ENCODE measurements around the gene COTL1.
A peak's percentile ranks its signal among the peaks of the same experiment; 100 is the strongest.

The COTL1 gene

DNA sequence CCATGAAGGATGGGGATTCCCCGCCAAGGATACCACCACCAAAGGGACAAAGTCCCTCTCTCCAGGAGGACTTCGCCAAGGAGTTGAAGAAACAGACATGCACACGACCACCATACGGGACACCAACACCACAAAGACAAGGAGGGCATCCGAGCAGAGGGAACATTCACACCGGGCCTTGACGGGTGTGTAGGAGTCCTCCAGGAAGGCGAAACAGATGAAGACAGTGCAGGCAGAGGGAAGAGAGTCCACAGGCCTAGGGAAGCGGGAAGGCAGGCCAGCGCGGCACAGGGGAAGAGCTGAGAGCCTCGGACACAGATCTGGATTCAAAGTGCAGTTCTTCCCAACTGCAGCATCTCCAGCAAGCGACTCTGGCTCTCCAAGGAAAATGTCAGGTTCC, 10.8 kb downstream of the COTL1 start:
- DNase-seq (ENCODE audit: extremely low read depth, insufficient read length) = no peak
- H3K4me3 ChIP-seq (replicated peaks; ENCODE audit: low read depth, low read length) = no peak overlapping the region
- H3K27me3 ChIP-seq (replicated peaks; ENCODE audit: control insufficient read depth, insufficient read depth, low read length) = no peaks in the 10 kb centered on the region
- TF ChIP-seq, protein P1, sequence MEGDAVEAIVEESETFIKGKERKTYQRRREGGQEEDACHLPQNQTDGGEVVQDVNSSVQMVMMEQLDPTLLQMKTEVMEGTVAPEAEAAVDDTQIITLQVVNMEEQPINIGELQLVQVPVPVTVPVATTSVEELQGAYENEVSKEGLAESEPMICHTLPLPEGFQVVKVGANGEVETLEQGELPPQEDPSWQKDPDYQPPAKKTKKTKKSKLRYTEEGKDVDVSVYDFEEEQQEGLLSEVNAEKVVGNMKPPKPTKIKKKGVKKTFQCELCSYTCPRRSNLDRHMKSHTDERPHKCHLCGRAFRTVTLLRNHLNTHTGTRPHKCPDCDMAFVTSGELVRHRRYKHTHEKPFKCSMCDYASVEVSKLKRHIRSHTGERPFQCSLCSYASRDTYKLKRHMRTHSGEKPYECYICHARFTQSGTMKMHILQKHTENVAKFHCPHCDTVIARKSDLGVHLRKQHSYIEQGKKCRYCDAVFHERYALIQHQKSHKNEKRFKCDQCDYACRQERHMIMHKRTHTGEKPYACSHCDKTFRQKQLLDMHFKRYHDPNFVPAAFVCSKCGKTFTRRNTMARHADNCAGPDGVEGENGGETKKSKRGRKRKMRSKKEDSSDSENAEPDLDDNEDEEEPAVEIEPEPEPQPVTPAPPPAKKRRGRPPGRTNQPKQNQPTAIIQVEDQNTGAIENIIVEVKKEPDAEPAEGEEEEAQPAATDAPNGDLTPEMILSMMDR (IDR thresholded peaks at IDR 0.05; ENCODE audit: insufficient read depth, low read length, poor library complexity, severe bottlenecking) = no peak
- H3K36me3 ChIP-seq (ENCODE audit: control insufficient read depth, insufficient read depth, low read length) = peaks cover 10% of the 10 kb centered on the region

DNA sequence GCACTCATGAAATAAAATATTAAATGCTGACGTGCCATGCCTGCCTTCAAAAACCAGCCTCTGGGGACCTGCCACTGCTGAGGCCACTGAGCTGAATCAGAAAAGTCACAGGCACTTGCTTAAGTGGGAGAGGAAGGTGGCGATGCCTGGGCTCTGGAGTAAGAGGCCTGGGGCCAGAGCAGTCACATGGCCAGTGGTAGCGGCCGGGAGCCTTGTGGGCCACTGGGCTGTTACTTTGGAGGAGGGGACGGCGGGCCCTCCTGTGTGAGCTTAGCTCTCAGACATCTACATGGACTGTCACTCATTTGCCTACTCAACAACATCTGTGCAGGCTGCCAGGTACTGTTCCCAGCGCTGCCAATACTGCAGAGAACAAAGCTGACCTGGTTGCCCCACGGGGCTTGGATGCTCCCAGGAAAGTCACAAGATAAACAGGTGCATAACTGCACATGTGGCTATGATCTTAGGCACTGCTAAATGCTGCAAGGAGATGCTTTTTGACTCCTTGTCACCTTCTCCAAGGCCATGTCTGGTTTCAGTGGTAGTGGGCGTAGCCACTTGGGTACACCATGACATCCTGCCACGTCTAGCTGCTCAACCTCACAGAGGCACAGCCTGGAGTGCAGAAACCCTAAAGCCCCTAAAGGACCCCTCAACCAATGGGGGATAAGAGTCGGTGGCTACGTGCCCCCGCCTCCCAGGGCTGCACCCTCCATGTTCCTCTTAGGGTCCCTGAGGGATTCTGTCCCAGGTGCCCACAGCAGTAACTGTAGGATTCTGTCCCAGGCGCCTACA, 11.6 kb downstream of the COTL1 start:
- TF ChIP-seq, protein P1 (IDR thresholded peaks at IDR 0.05; ENCODE audit: insufficient read depth, low read length, poor library complexity, severe bottlenecking) = no peak
- Histone ChIP-seq H3K27me3 (replicated peaks; ENCODE audit: control insufficient read depth, insufficient read depth, low read length) (no peaks in the 10 kb centered on the region), H3K36me3 (ENCODE audit: control insufficient read depth, insufficient read depth, low read length) (peaks cover 5% of the 10 kb centered on the region), H3K4me3 (replicated peaks; ENCODE audit: low read depth, low read length) (no peak overlapping the region)
- DNase-seq (ENCODE audit: extremely low read depth, insufficient read length) = no peak

DNA sequence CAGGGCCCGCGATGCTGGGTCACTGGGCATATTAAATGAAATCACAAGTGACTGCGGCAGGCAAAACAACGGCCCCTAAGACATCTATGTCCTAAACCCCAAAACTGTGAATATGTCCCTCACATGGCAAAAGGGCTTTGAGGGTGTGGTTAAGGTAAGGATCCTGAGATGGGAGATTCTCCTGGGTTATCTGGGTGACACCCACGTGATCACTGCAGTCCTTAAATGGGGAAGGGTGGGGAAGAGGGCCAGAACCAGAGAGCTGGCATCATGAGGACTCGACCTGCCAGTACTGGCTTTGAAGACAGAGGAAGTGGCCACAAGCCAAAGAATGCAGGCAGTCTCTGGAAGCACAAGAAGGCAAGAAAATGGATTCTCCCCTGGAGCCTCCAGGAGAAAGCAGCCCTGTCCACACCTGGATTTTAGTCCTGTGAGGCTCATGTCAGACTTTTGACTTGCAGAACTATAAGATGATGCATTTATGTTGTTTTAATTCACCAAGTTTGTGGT, 12.5 kb downstream of the COTL1 start:
- Histone ChIP-seq H3K4me3 (replicated peaks; ENCODE audit: low read depth, low read length) (no peak overlapping the region), H3K27me3 (replicated peaks; ENCODE audit: control insufficient read depth, insufficient read depth, low read length) (no peaks in the 10 kb centered on the region), H3K36me3 (ENCODE audit: control insufficient read depth, insufficient read depth, low read length) (peaks cover 5% of the 10 kb centered on the region)
- TF ChIP-seq, protein P1 (IDR thresholded peaks at IDR 0.05; ENCODE audit: insufficient read depth, low read length, poor library complexity, severe bottlenecking) = no peak
- DNase-seq (ENCODE audit: extremely low read depth, insufficient read length) = no peak

DNA sequence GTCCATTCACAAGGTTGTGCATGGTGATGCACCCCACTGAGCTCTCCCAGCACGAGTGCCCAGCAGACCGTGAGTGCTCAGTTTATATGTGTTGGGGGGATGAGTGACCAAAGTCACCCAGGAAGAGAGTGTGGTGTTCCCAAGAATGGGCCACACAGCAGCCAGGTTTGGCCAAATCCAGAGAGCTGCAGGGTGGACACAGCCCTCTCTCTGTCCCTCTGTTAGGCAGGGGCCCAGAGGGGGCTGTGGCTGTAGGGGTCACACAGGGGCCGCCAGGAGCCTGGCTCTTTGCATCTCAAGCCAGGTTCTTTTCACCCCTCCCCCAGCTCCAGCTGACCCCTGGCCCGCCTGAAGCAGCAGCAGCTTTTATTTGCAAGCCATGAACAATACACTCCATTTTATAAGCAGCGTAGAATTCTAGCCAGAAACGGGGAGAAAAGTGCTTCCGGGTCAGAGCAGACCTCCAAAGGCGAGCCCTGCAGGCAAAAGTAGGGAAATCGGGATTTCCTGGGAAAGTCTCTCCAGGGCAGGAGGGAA, 13.3 kb downstream of the COTL1 start:
- peak overlapping the region; percentile 13; the same call in 1 of the 2 replicates for H3K4me3 ChIP-seq (replicated peaks; ENCODE audit: low read depth, low read length)
- DNase-seq (ENCODE audit: extremely low read depth, insufficient read length) = no peak

DNA sequence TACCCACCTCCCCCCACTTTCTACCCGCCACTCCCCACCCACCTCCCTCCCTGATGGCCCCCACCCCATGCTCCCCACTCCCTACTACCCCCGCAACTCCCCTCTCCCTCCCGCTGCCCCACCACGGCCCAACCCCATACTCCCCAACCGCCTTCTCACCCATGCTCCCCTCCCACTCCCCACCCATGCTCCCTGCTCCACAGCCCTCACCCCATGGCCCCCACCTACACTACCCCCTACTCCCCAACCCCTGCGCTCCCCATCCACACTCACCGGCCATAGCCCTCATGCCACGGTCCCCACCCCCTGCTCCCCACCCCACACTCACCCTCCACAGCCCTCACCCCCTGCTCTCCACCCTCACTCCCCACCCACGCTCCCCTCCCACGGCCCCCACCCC, 13.9 kb downstream of the COTL1 start:
- Histone ChIP-seq H3K4me3 (replicated peaks; ENCODE audit: low read depth, low read length) (no peak overlapping the region; the same call in 1 of the 2 replicates), H3K27me3 (replicated peaks; ENCODE audit: control insufficient read depth, insufficient read depth, low read length) (no peaks in the 10 kb centered on the region)
- no peak for DNase-seq (ENCODE audit: extremely low read depth, insufficient read length)

More for the DNA sequence above, 13.3 kb downstream of the COTL1 start:
- TF ChIP-seq, protein P1 (IDR thresholded peaks at IDR 0.05; ENCODE audit: insufficient read depth, low read length, poor library complexity, severe bottlenecking) = no peak
- H3K27me3 ChIP-seq (replicated peaks; ENCODE audit: control insufficient read depth, insufficient read depth, low read length) = no peaks in the 10 kb centered on the region
- H3K36me3 ChIP-seq (ENCODE audit: control insufficient read depth, insufficient read depth, low read length) = peaks cover 5% of the 10 kb centered on the region

More for the DNA sequence above, 13.9 kb downstream of the COTL1 start:
- TF ChIP-seq, protein P1 (IDR thresholded peaks at IDR 0.05; ENCODE audit: insufficient read depth, low read length, poor library complexity, severe bottlenecking) = no peak
- peaks cover 4% of the 10 kb centered on the region for H3K36me3 ChIP-seq (ENCODE audit: control insufficient read depth, insufficient read depth, low read length)
